ENCODE data around the gene ISCA2.

Gene ISCA2

DNA sequence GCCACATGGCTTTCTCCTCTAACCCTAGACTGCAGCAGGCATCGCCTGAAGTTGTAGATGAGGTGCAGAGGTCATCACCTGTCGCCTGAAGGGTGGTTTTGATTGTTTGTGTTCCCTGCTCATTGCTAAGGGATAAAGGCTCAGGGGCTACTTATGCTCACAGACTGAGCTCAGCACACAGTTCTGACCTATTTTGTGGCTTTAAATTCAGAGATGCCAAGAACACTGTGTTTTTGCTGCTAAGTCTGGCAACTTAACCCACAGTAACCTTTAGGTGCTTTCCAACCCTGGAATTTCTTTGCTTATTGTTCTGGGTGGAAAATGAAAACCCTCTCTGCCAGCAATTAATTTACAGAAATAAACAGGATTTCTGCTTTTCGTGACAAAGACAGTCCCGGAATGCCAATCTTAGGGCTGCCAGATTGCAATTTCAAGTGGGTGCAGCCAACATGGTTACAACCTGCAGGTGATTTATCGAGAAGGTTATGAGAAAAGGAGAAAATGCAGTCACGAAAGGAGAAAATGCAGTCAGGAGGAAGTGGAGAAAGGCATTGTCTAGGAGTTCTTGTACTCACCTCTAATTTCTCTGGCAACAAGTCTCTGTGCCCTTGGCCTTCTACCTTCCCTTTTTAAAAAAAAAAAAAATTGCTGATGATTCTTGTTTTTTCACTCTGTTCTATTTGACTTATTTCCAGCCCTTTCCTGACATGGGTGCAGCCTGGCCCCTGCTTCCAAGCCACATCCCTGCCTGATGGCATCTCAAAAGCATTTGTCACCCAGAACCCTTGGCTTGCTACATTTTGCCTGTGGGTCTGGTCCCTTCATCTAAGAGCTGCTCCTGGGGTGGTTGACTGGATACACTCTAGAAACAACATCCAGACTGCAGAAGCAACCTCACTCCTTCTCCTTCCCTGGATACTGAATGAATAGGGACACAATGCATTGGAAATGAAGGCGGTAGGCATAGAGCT is 23.7 kb upstream of the ISCA2 start:
- TF ChIP-seq CTCF (conservative IDR thresholded peaks at IDR 0.05; ENCODE audit: control insufficient read depth, insufficient read depth, low read depth, low read length) = no peak

DNA sequence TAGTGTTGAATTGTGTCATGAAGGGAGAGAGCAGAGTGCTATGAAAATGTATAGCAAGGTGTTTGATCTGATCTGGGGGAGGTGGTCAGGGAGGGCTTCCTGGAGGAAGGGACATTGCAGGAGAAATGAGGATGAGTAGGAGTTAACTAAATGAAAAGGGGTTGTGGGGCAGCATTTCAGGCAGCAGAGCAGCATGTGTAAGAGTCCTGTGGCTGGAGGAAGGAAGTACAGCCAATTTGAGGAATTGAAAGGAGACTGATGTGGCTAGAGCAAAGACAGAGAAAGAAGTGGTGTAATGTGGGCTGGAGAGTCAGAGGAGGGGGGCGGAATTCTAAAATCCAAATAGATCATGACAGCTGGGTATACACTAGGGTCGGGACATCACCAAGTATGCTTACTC is 21.0 kb upstream of the ISCA2 start:
- H3K4me3 ChIP-seq (ENCODE audit: control insufficient read depth, low read depth, low read length) = no peak overlapping the region
- no peak for TF ChIP-seq CTCF (conservative IDR thresholded peaks at IDR 0.05; ENCODE audit: control insufficient read depth, insufficient read depth, low read depth, low read length)
- DNase-seq (ENCODE audit: low read depth) = no peak

More for the DNA sequence above, 23.7 kb upstream of the ISCA2 start:
- no peak for DNase-seq (ENCODE audit: low read depth)
- no peak overlapping the region for H3K4me3 ChIP-seq (ENCODE audit: control insufficient read depth, low read depth, low read length)

- no peak overlapping the region for H3K4me3 ChIP-seq (ENCODE audit: control insufficient read depth, low read depth, low read length)
- no peak for DNase-seq (ENCODE audit: low read depth)
- no peak for TF ChIP-seq CTCF (conservative IDR thresholded peaks at IDR 0.05; ENCODE audit: control insufficient read depth, insufficient read depth, low read depth, low read length)
These were observed 19.2 kb upstream of the ISCA2 start for GRCh38 chr14:74474376-74474775.

DNA sequence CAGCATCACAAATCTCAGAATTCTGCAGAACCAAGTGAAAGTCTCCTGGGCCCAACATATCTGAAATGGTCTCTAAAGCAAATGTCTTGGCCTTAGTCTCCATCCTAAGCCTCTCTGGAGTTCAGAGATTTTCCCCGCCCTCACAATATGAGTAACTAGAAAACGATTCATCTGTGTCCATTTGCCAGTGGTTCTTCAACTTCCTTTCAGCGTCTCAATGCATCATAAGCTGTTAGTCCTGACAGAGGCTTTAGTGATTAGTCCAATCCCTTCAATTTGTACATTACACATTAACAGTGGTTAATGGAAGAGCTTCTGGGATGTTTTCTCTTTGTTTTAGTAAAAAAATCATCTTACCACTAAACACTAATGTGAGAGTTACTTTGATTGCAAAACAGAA is 17.9 kb upstream of the ISCA2 start:
- DNase-seq (ENCODE audit: low read depth) = peak; percentile 79
- no peak overlapping the region for H3K4me3 ChIP-seq (ENCODE audit: control insufficient read depth, low read depth, low read length)
- no peak for TF ChIP-seq CTCF (conservative IDR thresholded peaks at IDR 0.05; ENCODE audit: control insufficient read depth, insufficient read depth, low read depth, low read length)

DNA sequence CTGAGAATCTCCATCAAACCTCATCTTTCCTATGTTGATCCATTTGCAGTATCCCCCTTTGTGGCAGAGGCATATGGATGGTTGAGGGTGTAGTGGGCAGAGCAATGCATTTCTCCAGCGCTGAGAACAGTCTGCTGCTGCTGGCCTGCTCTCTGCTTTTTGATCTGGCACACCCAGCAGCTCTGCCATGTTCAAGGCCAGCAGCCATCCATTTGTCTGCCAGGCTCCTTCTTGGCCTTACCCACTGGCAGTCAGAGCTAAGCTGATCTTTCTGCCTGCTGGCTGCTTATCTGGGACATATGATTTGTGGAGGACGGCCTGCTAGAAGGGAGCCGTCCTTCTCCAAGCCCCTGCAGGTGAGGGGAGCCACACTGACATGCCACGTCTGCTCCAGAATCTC is 17.5 kb upstream of the ISCA2 start:
- no peak for TF ChIP-seq CTCF (conservative IDR thresholded peaks at IDR 0.05; ENCODE audit: control insufficient read depth, insufficient read depth, low read depth, low read length)
- H3K4me3 ChIP-seq (ENCODE audit: control insufficient read depth, low read depth, low read length) = no peak overlapping the region
- no peak for DNase-seq (ENCODE audit: low read depth)

- TF ChIP-seq CTCF (conservative IDR thresholded peaks at IDR 0.05; ENCODE audit: control insufficient read depth, insufficient read depth, low read depth, low read length) = no peak
- no peak for DNase-seq (ENCODE audit: low read depth)
These were observed 17.0 kb upstream of the ISCA2 start for GRCh38 chr14:74476607-74477006.

More at GRCh38 chr14:74476607-74477006, 17.0 kb upstream of the ISCA2 start:
- H3K4me3 ChIP-seq (ENCODE audit: control insufficient read depth, low read depth, low read length) = no peak overlapping the region

All from fibroblast of mammary gland (primary cell).